ENCODE measurements around the gene CACNA1G. TPM values are rescaled to one million over a fixed set of nuclear protein-coding genes. Genes with fewer than 3 reads are reported as not detected.

Gene CACNA1G
- total RNA-seq, 2 donors from 2014 or later = 3.4 to 6.6 TPM

DNA sequence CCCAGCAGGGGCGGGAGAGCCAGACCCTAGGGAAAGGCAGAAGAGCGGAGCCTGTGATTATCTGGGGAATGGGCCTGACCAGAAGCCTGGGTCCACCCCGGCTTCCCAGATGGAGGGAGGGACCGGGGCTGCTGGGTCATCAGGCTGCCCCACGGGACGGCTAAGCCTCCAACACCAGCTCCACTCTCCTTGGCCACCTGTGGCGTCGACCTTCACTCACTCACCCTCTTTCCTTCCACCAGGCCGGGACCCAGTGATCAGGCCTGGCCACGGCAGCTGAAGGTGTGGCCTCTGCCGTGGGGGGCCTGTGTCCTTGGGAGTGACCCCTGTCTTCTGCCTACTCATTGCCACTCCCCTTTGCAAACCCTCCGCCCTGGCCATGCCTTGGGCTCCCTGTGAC is 51.8 kb downstream of the CACNA1G start:
- 98% methylated on average over 9 of the region's 12 CpGs for WGBS
- intact Hi-C loops (cut with DNase I) = no loop called here

DNA sequence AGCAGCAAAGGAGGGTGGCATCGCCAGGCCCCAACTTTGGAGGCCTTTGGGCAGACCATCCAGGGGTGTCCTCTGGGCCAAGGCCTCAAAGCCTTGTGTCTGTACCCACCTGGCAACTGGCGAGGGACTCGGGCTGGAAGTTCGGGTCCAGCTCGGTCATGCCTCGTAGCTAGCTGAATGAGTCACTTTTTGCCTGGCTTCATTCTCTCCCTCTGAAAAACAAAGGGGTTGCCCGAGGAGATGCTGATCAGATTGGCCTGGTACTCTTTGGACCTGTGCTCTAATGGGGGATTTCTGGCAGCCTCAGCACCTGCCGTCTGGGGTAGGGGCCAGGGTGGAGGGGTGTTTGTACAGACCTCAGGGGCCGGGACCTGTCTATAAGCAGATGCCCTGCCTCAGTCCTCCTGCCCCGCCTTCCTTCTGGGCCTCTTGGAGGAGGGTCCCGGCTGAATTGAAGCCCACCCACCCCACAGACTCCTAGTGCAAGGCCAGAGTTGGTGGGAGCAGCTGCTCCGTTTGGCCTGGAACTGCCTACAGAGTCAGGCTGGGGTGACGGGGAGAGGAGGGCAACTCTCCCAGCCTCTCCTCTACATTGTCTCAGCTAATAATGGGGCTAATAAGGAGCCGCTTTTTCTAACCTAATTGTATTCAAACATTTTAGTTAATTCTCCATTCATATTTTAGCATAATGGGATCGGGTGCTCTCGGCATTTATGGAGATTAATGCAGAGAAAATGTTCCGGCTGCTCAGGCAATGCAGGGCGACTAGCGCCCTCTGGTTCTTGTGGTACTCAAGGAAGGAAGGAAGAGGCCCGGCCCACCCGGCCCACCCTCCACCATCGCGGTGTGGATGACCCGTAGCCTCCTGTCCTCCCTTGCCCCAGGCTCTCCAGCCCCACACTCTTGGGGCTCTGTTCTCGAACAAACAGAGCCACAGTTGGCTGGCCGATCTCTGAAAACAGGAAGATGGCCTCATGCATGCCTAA is 52.8 kb downstream of the CACNA1G start:
- 60% methylated on average over 23 of the region's 26 CpGs for WGBS
- H3K4me1 ChIP-seq (replicated peaks) = no peaks in the 10 kb centered on the region
- intact Hi-C loops (cut with DNase I) = no loop called here
- no peaks in the 10 kb centered on the region for H3K27me3 ChIP-seq (replicated peaks; ENCODE audit: insufficient read depth)
- DNase-seq (ENCODE audit: low spot score) = no peak
- H3K4me3 ChIP-seq = no peak overlapping the region
- H3K27ac ChIP-seq = no peak overlapping the region
- no peaks in the 10 kb centered on the region for H3K36me3 ChIP-seq
- no peak for TF ChIP-seq POLR2AphosphoS5 (IDR thresholded peaks at IDR 0.05)
- TF ChIP-seq, protein P1, sequence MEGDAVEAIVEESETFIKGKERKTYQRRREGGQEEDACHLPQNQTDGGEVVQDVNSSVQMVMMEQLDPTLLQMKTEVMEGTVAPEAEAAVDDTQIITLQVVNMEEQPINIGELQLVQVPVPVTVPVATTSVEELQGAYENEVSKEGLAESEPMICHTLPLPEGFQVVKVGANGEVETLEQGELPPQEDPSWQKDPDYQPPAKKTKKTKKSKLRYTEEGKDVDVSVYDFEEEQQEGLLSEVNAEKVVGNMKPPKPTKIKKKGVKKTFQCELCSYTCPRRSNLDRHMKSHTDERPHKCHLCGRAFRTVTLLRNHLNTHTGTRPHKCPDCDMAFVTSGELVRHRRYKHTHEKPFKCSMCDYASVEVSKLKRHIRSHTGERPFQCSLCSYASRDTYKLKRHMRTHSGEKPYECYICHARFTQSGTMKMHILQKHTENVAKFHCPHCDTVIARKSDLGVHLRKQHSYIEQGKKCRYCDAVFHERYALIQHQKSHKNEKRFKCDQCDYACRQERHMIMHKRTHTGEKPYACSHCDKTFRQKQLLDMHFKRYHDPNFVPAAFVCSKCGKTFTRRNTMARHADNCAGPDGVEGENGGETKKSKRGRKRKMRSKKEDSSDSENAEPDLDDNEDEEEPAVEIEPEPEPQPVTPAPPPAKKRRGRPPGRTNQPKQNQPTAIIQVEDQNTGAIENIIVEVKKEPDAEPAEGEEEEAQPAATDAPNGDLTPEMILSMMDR (IDR thresholded peaks at IDR 0.05) = peak in 1 of 4 experiments; percentile 7
- H3K9me3 ChIP-seq = no peaks in the 10 kb centered on the region

More for the DNA sequence above, 51.8 kb downstream of the CACNA1G start:
- Histone ChIP-seq H3K4me3 (no peak overlapping the region), H3K4me1 (replicated peaks) (no peaks in the 10 kb centered on the region), H3K36me3 (no peaks in the 10 kb centered on the region), H3K27ac (no peak overlapping the region), H3K27me3 (replicated peaks; ENCODE audit: insufficient read depth) (no peaks in the 10 kb centered on the region), H3K9me3 (no peaks in the 10 kb centered on the region)
- TF ChIP-seq POLR2A (IDR thresholded peaks at IDR 0.05) = no peak
- TF ChIP-seq POLR2AphosphoS5 (IDR thresholded peaks at IDR 0.05) = no peak
- TF ChIP-seq, protein P1 (IDR thresholded peaks at IDR 0.05) = no peak
- DNase-seq (ENCODE audit: low spot score) = no peak

DNA sequence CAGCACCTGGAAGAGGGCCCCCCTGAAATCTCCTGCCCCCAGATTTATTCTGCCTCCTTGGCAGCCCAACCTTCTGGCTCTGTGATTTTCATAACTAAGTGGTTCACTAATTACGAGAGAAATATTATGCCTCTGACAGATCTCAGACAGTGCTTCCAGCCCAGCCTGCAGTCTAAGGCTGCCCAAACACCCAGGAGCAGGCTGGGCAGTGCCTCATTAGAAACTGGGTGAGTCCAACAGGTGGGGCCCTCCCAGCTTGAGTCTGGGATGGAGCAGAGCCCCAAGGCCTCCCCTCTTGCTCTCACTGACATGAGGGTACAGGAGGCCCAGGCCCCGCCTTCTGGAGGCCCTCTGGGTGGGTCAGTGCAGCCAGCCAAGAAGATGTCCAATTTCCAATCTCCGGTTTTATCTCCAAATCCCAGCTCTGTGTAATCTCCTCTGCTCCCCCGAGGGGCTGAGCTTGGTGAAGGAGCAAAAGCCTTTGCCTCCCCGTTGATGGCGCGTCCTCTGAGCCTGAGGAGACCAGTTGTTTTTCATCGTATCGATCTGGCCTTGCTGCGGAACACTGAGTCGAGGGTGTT is 54.0 kb downstream of the CACNA1G start:
- H3K27me3 ChIP-seq (replicated peaks; ENCODE audit: insufficient read depth) = no peaks in the 10 kb centered on the region
- no peak overlapping the region for H3K4me3 ChIP-seq

DNA sequence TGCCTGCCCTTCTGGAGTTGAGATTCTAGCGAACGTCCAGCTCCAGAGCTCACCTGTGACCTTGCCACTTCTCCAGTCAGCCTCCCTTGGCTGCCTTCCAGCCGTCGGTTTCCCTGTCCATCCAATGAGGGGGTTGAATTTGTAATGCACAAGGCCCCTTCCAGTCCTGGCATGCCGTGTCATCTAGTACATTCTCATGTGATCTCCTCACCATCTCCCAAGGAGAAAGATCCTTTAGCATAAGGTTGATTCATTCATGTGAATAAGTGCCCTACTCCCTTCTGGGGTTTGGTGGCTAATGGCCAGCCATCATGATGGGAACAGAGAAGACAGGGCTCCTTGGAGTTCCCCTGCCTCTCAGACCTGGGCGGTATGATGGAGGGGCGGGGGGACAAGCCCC is 55.3 kb downstream of the CACNA1G start:
- H3K9me3 ChIP-seq = no peaks in the 10 kb centered on the region
- DNase-seq (ENCODE audit: low spot score) = no peak
- no peaks in the 10 kb centered on the region for H3K36me3 ChIP-seq
- intact Hi-C loops (cut with DNase I) = no loop called here
- TF ChIP-seq, protein P1 (IDR thresholded peaks at IDR 0.05) = no peak
- TF ChIP-seq POLR2A (IDR thresholded peaks at IDR 0.05) (no peak), POLR2AphosphoS5 (IDR thresholded peaks at IDR 0.05) (no peak)
- H3K4me3 ChIP-seq = no peak overlapping the region
- H3K27ac ChIP-seq = no peak overlapping the region
- H3K4me1 ChIP-seq (replicated peaks) = no peaks in the 10 kb centered on the region
- no peaks in the 10 kb centered on the region for H3K27me3 ChIP-seq (replicated peaks; ENCODE audit: insufficient read depth)
- whole genome bisulfite sequencing = 84% methylated on average over 7 of the region's 7 CpGs

More for the DNA sequence above, 54.0 kb downstream of the CACNA1G start:
- H3K9me3 ChIP-seq = no peaks in the 10 kb centered on the region
- 62% methylated on average over 10 of the region's 11 CpGs for WGBS
- TF ChIP-seq, protein P1 (IDR thresholded peaks at IDR 0.05) = no peak
- TF ChIP-seq POLR2AphosphoS5 (IDR thresholded peaks at IDR 0.05) (no peak), POLR2A (IDR thresholded peaks at IDR 0.05) (no peak)
- no peaks in the 10 kb centered on the region for H3K4me1 ChIP-seq (replicated peaks)
- no peak overlapping the region for H3K27ac ChIP-seq
- intact Hi-C loops (cut with DNase I) = no loop called here
- no peak for DNase-seq (ENCODE audit: low spot score)
- no peaks in the 10 kb centered on the region for H3K36me3 ChIP-seq

All from prostate gland (tissue), 2 donors.